Body of pancreas (tissue), 2 donors: ENCODE data around the gene IL10. TPM values are rescaled to one million over a fixed set of nuclear protein-coding genes. Genes with fewer than 3 reads are reported as not detected.

Source experiments
- small RNA-seq: library from RNA; depleted of rRNA; stranded (forward); fragments of <200 nt; gene quantifications from one replicate; pipeline ENCODE3, GENCODE V24; 2016
- total RNA-seq, 2 donors: library from RNA; depleted of rRNA; stranded (reverse); fragments of >200 nt; gene quantifications; one replicate each; pipeline ENCODE4 v1.1.0, GENCODE V29; 2016

Gene IL10
- total RNA-seq, 2 donors from 2014 or later: 1.0 TPM; not detected in 1

Small RNAs within 50 kb of the gene (small RNA-seq; reads per million reads assigned to genes)
- not detected for gene RF00019

Other genes starting within 250 kb of the IL10 start
- gene EIF2D, start 160.0 kb downstream of the IL10 start, total RNA-seq: 10 to 100 TPM; 25.9 to 55.4 TPM
- 1 to 10 TPM; 1.6 to 4.7 TPM for gene DYRK3, start 137.0 kb downstream of the IL10 start, total RNA-seq
- gene MAPKAPK2, start 87.6 kb downstream of the IL10 start, total RNA-seq: 10 to 100 TPM; 29.1 to 46.5 TPM
- not detected for gene IL19, start 1.7 kb downstream of the IL10 start, total RNA-seq
- gene IL20, start 93.1 kb upstream of the IL10 start, total RNA-seq: not detected
- not detected for gene IL24, start 124.9 kb upstream of the IL10 start, total RNA-seq
- gene FCMR, start 149.4 kb upstream of the IL10 start, total RNA-seq: 1 to 10 TPM in 1 of 2 donors, not detected in 1; 2.3 TPM
- 10 to 100 TPM; 14.8 to 45.1 TPM for gene PIGR, start 174.0 kb upstream of the IL10 start, total RNA-seq
- gene FCAMR, start 198.0 kb upstream of the IL10 start, total RNA-seq: not detected